Stimulated activated CD8-positive, alpha-beta memory T cell treated with anti-CD3 and anti-CD28 coated beads, Interleukin-4, amount 100 ng/mL, for 24 hours (primary cell): Measurements from ENCODE around the gene C11orf21.

Source experiments
- DNase-seq: peaks from one replicate; pipeline ENCODE4 v3.0.0-alpha.2; 2020; ENCODE audit warnings: low read depth

C11orf21 gene

DNA sequence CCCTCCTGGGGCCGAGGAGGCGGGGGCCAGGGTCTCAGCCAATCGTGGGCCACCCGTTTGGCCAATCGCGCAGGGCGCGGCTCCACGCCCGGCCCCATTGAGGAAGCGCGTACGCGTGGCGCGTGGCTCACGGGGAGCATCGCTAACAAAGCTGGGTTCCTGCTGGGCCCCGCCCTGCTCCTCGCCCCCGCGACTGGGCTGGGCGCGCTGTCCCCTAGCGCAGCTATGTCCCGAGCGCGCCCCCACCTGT lies 30.7 kb downstream of the C11orf21 start:
- DNase-seq = peak; percentile 47

DNA sequence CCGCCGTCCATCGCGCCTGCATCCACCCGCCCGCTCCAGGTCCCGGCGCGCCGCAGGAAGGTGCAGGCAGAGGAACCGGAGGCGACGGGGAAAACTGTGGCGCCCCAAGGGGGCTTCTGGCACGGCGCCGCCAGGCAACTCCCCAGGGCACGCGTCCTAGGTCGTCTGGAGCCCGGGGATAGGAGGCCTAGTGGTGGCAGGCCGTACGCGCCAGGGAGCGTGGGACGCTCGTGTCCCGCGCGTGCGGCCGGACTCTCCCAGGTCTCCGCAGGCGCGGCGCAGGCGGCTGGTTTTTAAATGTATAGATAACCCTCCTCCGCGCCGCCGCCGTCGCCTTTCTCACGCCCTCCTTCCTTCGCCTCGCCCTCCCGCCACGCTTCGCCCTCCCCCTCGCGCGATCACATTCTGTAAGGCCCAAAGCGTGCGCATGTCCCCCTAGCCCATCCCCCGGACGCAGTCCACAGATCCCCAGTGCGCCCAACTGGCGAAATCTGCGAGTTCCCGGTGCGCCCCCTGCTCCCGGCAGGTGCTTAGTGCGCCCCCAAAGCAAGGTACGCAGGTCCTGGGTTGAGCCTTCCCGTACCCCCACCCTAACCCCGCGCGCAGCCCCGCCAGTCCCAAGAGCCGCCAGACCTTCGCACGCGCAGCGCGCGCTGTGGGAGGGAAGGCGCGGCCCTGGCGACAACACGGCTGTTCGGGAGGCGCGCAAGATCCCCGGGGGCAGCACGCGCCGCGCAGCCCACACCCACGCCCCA lies 31.2 kb downstream of the C11orf21 start, which contains the start of gene ASCL2:
TSS of gene ASCL2 (minus strand) at position 267 of the 755 bp plus-strand sequence. CDS start at position 11, 256 bp downstream.
- DNase-seq = no peak

DNA sequence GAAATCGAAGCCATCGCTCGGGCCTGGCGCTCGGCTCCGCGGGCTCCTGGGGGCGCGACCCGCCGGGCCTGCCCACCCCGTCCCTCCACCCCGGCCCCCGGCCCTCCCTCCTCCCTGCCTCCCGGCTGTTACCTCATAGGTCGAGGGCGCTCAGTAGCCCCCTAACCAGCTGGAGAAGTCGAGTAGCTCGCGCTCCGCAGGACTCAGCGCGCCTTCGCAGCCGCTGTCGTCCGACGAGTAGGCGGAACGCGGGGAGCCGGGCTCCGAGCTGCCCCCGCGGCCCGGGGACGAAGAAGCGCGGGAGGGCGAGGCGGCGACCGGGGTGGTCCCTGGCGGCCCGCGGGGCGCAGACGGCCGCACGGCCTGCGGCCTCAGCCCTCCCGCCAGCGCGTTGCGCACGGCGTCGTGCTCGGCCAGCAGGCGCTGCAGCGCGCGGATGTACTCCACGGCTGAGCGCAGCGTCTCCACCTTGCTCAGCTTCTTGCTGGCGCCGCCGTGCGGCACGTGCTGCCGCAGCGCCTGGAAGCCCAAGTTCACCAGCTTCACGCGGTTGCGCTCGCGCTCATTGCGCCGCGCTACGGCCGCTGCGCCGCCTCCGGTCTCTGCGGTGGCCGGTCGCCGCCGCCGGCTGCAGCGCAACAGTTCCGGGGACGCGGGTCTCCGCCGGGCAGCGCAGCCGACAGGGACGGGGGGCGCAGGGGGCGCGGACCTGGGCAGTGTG lies 32.0 kb downstream of the C11orf21 start:
- peak; percentile 38 for DNase-seq

DNA sequence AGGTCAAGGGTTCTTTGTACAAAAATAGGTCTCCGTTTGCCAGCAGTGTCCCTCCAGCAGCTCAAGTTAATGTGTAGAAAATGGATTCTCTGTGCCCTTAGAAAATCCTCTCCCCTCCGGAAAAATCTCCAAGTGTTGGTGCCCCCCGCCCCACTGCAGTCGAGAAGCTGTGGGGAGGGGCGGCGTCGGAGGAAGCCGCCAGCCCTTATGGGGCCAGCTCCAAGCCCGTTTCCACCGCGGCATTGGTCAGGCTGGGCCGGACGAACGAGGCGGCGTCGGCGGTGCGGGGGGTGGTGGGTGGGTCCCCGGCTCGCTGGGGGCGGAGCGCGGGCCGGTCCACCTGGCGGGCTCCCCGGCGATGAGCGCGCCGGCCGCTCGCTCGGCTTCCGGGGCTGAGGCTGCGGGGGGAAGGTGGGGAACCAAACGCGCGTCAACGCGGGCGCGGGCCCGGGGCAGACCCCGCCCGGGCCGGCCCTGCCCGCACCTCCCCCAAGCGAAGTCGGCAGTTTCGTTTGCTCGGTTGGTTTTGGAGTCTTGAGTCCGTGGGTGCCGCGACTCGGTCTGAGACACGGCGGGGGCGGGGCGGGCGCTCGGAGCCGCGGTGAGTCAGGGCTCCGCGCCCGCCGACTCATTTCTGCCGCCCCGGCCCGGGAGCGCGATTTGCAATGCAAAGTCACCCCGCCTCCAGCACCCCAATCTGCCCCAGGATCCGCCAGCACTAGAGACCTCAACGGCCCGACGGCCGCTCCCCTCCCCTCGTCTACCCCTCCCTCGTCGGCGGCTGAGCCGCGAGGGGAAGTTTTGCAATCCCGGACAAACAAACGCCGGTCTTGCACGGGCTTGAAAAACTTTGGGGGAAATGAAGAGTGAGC lies 32.8 kb downstream of the C11orf21 start:
- DNase-seq = peak; percentile 75

DNA sequence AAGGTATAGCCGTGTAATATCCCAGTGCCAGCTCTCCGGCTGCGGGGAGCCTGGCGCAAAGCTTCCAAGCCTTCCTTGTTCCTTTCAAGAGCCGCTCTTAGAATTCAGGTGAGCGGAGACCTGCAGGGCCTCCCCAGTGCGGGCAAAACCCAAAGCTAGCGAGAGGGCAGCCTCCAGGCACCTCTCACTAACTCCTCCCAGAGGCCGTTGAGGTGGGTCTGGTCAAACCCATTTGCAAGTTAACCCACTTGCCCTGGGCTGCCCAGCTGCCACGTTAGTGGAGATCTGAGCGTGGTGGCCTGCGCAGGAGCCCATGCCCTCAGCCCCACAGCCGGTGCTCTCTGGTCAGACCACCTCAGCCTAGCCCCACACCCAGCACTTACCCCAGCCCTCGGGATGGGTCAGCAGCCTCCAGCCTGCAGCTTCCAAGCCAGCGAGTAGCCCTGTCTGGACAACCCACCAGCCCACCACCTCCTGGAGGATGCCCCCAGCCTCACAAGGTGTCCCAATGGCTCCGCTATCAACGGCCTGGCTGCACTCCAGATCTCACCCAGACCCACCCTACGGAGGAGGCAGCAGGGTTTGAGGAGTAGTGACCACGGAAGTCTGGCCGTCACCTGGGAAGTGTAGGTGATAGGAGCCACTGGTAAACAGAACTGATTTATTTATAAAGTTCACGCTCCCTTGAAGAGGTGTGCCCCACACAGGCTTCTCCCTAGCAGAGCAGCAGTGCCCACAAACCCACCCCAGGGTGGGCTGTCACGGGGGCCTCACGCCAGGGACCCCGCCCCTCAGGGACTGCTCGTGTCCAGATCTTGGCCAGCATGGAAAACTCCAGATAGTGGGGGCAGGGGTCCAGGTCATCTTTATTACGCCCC lies 33.6 kb downstream of the C11orf21 start:
- DNase-seq = no peak

DNA sequence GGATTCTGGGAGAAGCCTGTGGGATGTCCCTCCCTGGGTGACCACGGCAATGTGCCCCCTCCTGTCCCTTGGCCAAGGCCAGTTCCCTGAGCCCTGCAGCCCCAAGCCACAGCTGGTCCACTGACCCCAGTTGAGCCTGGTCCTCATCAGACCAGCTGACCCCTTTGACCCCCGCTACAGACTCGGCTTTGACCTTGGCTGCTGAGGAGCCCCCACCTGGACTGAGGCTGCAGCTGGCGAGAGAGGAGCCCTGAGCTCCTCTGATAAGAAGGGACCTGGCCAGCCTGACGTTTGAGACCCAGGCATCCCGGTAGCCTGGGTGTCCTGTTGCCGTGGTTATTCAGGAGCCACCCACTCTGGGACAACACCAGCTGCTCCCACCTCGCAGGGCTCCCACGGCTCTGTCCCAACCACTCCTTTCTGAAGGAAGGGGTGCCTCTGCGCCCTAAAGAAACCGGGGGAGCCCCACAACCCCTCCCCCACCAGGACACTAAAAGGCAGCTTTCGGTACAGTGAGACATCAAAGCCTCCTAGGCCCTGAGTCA lies 34.3 kb downstream of the C11orf21 start:
- no peak for DNase-seq

DNA sequence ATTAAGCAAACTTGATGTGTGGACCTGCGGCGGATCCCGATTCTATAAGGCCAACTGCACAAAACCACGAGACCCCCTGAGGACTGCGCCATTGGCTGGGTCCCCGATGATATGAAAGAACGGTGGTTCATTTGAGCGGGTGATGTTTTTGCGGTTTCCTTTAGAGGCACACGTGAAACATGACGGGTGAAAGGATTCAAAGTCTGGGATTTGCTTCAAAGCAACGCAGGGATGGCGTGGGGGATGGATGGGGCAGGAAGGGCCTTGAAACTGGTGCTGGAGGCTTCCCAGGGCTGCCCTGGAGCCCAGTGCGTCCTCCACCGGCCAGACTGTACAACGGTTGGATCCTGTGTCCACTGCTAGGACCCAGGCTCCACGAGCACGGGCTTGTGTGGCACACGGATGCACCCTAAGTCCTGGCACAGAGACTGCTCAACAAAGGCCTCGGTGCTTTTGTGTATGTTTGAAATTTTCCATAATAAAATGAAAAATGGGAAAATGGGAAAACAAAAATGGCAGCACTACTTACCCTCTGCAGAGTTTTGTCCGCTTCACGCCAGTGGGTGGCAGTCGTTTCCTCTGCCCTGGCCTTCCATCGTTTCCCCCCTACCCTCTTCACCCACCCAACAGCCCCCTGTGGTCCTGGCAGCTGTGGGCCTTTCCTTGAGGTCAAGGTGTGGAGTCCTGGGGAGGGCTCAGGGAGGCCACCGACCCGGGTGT lies 35.0 kb downstream of the C11orf21 start:
- DNase-seq = no peak

DNA sequence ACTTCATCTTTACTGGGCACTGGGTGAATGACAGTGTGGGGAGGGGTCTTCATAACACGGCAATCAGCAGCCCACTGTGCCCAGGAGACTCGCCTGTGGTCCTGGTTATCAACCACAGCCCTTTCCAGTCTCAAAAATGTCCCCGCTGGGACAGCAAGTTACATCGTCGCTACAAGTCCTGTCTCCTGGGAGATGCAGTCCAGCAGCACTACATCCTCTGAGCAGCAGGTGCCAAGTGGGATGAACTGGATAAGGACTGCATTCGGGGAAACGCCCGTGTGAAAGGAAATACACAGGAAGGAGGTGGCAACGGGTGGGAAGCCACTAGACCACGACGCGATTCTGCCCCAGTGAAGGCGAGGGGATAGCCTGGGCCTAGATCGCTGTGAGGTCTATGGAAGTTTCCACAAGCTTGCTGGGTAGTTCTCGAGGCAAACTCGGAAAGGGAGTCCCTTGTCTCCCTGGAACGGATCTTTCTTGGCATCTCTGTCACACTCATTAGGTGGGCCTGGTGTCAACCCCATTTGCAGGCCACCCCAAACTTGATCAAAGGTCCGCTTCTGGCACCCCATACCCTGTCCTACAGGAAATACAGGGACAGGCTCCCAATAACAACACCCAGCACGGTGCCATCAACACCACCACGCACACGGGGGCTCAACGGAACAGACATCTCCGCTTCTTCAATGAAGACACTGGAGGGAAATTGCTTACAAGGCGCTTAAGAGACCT lies 35.7 kb downstream of the C11orf21 start:
- DNase-seq = no peak

DNA sequence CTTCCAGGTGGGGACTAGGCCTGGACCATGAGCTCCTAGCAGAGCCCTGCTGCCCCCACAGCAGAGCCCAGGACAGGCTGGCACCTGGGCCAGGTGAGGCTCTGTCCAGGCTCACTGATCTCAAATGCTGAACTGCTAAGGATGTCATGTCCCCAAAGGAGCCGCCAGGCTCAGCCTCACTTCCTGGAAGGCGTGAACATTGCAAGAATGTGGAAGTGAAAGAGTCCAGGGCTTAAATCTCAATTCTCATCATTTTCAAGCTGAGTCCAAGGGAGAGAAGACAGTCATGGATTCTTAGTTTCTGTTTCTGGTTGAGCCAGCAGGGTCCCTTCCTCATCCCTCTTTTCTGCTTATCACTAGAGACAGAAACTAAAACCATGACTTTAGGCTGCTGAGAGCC lies 36.3 kb downstream of the C11orf21 start:
- no peak for DNase-seq

DNA sequence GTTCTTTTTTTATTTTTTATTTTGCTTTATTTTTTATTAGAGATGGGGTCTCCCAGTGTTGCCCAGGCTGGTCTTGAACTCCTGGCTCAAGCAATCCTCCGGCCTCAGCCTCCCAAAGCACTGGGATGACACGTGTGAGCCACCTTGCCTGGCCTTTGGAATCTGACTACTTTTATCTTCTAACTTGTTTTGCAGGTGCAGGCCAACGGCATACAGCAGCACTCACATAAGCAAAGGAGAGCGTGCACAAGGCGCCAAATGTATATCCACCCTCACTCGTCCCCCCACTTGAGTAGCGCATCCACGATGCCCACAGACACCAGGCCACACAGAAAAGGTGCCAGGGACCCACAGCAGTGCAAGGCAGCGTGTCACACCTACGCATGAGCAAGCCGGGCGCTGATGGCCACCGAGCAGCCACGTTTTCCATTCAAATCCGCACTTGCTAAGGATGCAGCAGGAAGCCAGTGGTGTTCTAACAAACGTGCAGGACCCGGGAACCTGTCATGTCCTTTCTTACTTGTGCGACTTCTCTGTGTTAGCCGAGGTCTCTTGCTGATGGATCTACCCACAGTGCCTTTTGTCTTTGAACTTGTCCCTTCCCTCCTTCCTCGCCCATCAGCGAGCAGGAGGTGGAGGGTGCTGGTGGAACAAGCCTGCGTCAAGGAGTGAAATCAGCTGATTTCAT lies 37.2 kb downstream of the C11orf21 start:
- DNase-seq = no peak

DNA sequence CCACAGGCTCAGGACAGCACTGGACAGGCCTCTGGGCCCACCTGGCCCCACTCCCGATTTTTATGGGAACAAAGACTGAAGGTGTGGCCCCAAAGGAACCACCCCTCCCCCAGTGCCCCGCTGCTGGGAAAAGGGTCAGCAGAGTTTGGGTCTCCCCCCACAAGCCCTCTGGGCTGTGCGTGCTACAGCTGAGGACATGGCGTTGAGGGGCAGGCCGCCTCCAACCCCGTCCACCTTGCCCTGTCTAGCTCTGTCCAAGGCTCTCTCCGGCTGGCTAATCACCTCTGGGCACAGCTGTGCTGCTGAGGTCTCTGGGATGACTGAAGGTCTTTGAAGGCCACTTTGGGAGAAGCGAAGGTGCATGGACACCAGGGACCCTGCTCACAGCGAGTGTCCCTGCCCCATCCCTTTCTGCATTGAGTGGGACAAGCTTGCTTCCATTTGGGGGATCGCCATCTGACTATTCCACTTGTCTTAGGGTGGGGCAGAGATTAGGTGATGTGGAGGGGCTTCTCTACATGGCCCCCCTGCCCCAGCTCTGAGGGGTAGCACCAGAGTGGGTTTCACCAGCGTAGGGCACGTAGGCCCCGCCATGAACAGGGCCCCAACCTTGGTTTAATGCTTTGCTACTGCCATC lies 37.9 kb downstream of the C11orf21 start:
- no peak for DNase-seq

DNA sequence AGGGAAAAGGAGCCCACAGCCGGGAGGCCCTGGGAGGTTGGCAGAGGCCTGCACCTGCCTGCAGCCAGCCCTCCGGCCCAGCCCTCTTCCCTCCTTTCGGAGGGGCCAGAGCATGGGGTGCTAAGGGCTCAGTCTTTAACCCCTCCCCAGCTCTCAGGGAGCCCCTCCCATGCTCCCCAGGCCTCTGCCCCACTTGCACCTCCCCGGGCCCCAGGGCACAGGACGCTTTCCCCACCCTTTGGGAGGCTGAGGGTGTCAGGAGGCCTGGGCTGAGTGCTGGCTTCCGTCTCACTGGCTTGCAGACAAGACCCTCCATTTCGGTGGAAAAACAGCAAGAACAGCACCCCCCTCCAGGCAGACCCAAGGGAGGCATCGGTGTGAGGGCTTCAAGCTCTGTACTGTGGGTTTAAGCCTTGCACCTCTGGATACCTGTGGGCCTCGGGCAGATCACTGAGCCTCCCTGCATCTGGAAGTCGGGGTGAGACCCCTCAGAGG lies 38.6 kb downstream of the C11orf21 start:
- DNase-seq = no peak

DNA sequence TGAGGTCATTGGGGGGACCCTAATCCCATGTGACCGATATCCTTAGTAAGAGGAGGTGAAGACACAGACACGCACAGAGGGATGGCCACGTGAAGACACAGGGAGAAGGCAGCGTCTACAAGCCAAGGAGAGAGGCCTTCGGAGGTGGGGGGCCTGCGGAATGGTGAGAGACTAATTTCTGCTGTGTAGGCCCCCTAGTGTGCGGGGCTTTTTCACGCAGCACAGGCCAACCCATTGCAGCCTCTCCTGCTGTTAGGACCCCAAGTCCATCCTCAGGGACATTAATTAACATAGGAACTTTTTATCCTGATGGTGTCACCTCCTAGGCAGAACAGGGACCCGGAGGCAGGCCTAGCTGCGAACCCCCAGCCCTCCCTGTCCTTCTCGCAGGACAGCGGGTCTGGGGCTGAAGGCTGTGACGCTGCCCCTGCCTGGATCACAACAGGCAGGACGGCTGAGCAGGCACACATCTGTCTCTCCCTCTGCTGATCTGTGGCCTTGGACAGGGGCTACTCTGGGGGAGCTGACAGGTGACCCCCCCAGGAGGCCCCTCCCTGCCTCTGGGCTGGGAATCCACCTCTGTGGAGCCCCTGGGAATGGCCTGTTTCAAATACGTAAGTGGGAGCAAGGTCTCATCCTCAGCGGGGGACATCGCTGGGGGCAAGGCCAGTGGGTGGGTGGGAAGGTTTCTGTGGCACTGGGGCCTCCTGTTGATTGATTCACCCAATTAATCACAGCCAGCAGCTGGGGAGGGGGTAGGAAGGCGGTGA lies 39.2 kb downstream of the C11orf21 start:
- DNase-seq = no peak

DNA sequence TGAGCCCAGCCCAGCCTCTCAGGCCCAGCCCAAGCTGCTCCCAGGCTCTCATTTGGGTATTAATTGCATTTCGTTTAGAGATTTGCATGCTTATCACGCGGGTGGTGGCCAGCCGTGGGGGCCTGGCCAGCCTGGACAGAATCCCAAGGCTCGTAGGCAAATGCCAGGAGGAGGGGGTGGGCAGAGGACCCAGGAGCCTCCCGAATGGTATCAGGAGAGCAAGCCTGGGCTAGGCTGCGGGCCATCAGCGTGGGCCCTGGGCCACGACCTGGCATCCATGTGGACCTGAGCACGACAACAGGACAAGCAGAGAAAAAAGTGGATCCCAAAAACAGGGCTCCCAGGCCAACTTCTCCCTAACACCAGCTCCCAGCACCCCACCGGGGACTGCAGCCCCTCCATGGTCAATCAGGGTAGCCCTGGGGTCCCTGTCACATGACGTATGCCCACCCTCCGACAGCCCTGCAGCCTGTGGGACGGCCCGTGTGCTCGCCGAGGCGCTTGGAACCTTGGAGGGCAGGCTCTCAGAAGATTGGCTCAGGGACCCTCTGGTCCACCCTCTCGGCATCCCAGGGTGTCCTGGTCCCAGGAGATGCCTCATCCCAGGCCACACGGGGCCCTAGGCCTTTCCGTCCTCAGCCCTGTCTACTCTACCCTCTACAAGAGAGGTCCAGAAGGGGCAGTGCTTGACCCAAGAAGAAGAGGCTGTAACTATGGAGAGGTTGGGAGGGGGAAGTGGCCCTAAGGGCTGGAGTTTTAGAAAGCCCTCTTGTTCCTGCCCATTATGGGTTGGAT lies 40.1 kb downstream of the C11orf21 start:
- DNase-seq = no peak

DNA sequence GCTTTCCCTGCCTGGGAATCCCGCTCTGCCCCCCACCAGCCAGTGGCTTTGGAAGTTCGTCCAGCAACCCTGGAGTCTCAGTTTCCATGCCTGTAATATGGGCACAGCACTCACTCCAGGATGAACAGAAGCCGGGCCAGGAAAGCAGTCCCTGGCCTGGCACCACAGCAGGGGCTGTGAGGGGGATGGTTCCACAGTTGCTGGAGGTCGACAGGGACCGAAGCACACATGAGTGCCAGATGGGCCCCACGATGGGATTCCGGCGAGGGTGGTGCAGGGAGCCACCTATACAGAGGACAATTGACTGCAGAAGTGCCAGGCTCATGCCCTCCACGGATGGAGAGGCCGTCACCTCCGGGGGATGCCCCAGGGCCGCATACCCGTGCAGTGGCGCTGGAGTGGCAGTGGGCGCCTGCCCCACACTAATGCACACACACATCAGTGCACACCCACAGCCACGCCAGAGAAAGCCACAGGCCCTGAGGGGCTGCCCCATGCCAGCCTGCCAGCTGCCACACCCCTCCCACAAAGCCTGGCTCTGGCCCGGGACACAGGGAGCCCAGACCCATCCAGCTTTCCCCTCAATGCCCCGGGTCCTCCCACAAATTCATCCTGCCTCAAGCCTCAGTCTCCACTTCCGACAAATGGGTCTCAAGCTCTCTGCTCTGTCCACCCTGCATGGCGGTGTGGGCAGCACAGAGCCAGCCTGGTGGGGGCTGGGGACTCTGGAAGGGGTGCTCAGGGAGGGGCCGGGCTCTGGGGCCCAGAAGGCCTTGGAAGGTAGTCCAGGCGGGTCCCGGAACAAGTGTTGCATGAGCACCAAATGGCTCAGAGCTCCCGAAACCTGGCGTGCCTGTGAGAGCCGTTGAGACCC lies 41.0 kb downstream of the C11orf21 start:
- DNase-seq = no peak

DNA sequence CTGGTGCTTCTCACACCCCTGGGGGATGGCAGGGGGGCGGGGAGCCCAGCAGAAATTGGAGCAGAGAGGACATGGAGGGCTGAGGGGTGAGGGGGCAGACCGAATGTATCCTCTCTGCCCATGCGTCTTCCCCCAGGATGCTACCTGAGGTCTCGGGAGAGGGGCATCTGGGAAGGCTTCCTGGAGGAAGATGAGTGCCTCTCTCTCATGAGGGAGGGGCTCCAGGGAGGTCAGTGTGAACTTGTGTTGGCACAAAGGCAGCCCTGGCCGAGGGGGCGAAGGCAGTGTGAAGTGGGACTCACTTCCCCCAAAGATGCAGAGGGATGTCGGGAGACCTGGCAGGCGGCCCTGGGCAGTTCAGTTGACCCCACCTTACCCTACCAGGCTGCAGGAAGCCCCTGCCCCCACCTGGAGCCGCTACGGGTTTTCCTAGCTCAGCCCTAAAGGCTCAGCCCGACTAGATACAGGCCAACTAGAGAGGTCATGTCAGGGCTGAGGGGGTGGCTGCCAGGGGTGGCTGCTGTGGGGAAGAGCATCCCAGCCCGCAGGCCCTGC lies 41.7 kb downstream of the C11orf21 start:
- DNase-seq = no peak
